ENCODE results near the gene USP47. TPM values are rescaled to one million over a fixed set of nuclear protein-coding genes. Genes with fewer than 3 reads are reported as not detected.
A peak's percentile ranks its signal among the peaks of the same experiment; 100 is the strongest.

Gene USP47
- total RNA-seq, 4 donors from 2014 or later: 61.0 to 83.3 (median 72.8) TPM

GRCh38 chr11:11901929-11902328 is 60.2 kb downstream of the USP47 start:
- ATAC-seq (ENCODE audit: low FRiP score): no peak

GRCh38 chr11:11909727-11910126 is 68.0 kb downstream of the USP47 start:
- ATAC-seq (ENCODE audit: low FRiP score) (no peak), DNase-seq (ENCODE audit: low spot score) (no peak)

More at GRCh38 chr11:11901929-11902328, 60.2 kb downstream of the USP47 start:
- DNase-seq (ENCODE audit: low spot score): no peak
- no peak for TF ChIP-seq CTCF (IDR thresholded peaks at IDR 0.05)

GRCh38 chr11:11910541-11910940 is 68.8 kb downstream of the USP47 start:
- no peak for DNase-seq (ENCODE audit: low spot score)
- no peak for TF ChIP-seq CTCF (IDR thresholded peaks at IDR 0.05)
- ATAC-seq (ENCODE audit: low FRiP score): no peak

More at GRCh38 chr11:11909727-11910126, 68.0 kb downstream of the USP47 start:
- no peak for TF ChIP-seq CTCF (IDR thresholded peaks at IDR 0.05)

- no peak for ATAC-seq (ENCODE audit: low FRiP score)
- TF ChIP-seq CTCF (IDR thresholded peaks at IDR 0.05): no peak
- no peak for DNase-seq (ENCODE audit: low spot score)
Observed at GRCh38 chr11:11913395-11913794, 71.6 kb downstream of the USP47 start.

GRCh38 chr11:11915625-11916024 is 73.9 kb downstream of the USP47 start:
- ATAC-seq (ENCODE audit: low FRiP score) (no peak), DNase-seq (ENCODE audit: low spot score) (no peak)
- no peak for TF ChIP-seq CTCF (IDR thresholded peaks at IDR 0.05)

GRCh38 chr11:11916981-11917399 is 75.2 kb downstream of the USP47 start:
- peak; percentile 94 for ATAC-seq (ENCODE audit: low FRiP score)

More at GRCh38 chr11:11916981-11917399, 75.2 kb downstream of the USP47 start:
- no peak for TF ChIP-seq CTCF (IDR thresholded peaks at IDR 0.05)
- no peak for DNase-seq (ENCODE audit: low spot score)

Measured in omental fat pad (tissue), 4 donors.